NB4 (cell line): Measurements from ENCODE around the gene RCE1.

Experiments used
- CTCF ChIP-seq: IDR thresholded peaks from one replicate; pipeline ENCODE4 v1.5.1; 2012; ENCODE audit warnings: low read depth, low read length
- POLR2A ChIP-seq: IDR thresholded peaks from 2 replicates; pipeline ENCODE4 v1.6.1; 2011; ENCODE audit warnings: mild to moderate bottlenecking; ENCODE audit not compliant: insufficient read length; ENCODE audit errors: extremely low read depth

- no peak for TF ChIP-seq CTCF
- no peak for TF ChIP-seq POLR2A
These were observed 42.2 kb downstream of the RCE1 start for GRCh38 chr11:66885469-66885868.
